ENCODE results near the gene FAM9C. TPM values are rescaled to one million over a fixed set of nuclear protein-coding genes. Genes with fewer than 3 reads are reported as not detected.
A peak's percentile ranks its signal among the peaks of the same experiment; 100 is the strongest.
"Not testable (repeated sequence)": the region's sequence is repeated elsewhere in the genome, so short reads cannot be mapped to it uniquely, and the experiment has no call there.

The FAM9C gene
- total and polyA plus RNA-seq, 5 donors, result 0.02 TPM; not detected in 4

DNA sequence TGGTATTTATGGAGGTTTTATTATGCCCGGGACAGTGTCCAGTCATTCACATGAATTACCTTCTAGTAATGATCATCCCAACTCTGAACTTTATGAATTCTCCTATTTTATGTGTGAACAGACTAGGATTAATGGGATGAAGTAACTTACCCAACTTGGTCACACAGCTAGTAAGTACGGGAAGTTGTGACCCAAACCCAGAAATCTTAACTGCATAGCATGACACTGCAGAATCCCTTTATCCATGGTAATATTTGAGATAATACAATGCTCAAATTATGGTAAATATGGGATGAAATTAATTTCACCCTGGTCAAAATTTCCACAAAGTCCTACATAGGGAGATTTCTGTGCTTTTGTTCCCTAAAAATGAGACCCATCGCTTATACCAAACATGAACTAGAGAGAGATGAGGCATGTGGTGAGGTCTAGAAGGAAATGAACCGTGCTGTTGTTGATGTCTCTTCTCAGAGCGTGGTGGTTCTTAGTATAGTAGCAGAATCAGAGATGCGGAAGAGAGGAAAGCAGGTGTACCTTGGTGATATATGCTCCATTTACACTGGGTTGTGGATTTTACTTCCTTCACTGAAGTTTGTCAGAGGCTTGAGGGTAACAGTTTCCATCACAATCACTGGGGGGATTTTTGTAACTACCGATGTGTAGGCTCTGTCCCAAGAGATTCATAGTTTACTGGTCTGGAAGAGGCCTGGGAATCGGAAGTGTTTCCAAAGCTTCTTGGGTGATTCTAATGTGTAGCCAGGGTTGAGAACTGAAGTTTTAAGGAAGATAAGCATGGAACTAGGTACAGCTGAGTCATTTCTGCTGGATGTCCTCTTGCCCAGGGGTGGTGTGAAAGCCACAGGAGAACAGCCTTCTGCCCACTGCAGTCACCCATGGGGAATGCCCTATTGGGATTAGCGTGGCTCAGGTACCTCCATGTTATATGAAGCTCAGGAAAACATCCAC lies 30.2 kb upstream of the FAM9C start:
- no peak for DNase-seq
- Histone ChIP-seq H3K27ac (ENCODE audit: low read length) (no peak overlapping the region), H3K4me1 (ENCODE audit: control insufficient read depth, insufficient read depth, low read length) (peaks cover 3% of the 10 kb centered on the region), H3K9me3 (ENCODE audit: control insufficient read depth, low read length) (no peaks in the 10 kb centered on the region), H3K4me3 (ENCODE audit: low read length) (no peak overlapping the region), H3K27me3 (ENCODE audit: control insufficient read depth, insufficient read depth) (no peaks in the 10 kb centered on the region)
- ATAC-seq, result no peak
- intact Hi-C loops (cut with DNase I), result no loop called here
- WGBS, result 89% methylated on average over 9 of the region's 9 CpGs

GRCh38 chrX:13069771-13070416 lies 25.5 kb upstream of the FAM9C start:
- H3K27ac ChIP-seq (ENCODE audit: low read length), result no peak overlapping the region
- no peaks in the 10 kb centered on the region for H3K27me3 ChIP-seq (ENCODE audit: control insufficient read depth, insufficient read depth)
- intact Hi-C loops (cut with DNase I), result no loop called here
- no peak overlapping the region for H3K4me3 ChIP-seq (ENCODE audit: low read length)
- H3K4me1 ChIP-seq (ENCODE audit: control insufficient read depth, insufficient read depth, low read length), result no peaks in the 10 kb centered on the region
- DNase-seq (no peak), ATAC-seq (no peak)
- no peaks in the 10 kb centered on the region for H3K9me3 ChIP-seq (ENCODE audit: control insufficient read depth, low read length)
- WGBS, result 76% methylated on average over 3 of the region's 3 CpGs

- ATAC-seq, result no peak
- Histone ChIP-seq H3K27me3 (ENCODE audit: control insufficient read depth, insufficient read depth) (no peaks in the 10 kb centered on the region), H3K4me3 (ENCODE audit: low read length) (no peak overlapping the region), H3K9me3 (ENCODE audit: control insufficient read depth, low read length) (no peaks in the 10 kb centered on the region), H3K4me1 (ENCODE audit: control insufficient read depth, insufficient read depth, low read length) (no peaks in the 10 kb centered on the region), H3K27ac (ENCODE audit: low read length) (no peak overlapping the region)
- 88% methylated on average over 1 of the region's 1 CpG for WGBS
- intact Hi-C loops (cut with DNase I), result no loop called here
- DNase-seq, result no peak
Measured at GRCh38 chrX:13068651-13069050, 24.2 kb upstream of the FAM9C start.

DNA sequence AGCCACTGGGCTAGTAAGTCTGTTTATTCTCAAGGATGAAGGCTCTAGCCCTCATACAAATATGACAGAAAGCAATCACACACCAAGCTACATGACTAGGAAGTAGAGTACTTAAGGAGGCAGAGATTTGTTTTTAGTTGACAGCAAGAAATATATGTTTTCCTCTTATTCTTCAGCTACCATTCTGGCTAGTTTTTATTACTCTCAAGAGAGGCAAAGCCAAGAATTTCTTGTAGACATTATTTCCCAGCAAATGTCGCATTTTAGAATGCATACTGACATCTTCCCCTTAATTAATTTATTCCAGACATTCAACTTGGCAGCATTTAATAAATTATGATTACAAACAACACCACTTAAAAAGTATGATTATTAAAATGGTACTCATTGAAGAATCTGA lies 23.4 kb upstream of the FAM9C start:
- Histone ChIP-seq H3K4me3 (ENCODE audit: low read length) (no peak overlapping the region), H3K4me1 (ENCODE audit: control insufficient read depth, insufficient read depth, low read length) (no peaks in the 10 kb centered on the region), H3K9me3 (ENCODE audit: control insufficient read depth, low read length) (no peaks in the 10 kb centered on the region), H3K27ac (ENCODE audit: low read length) (no peak overlapping the region), H3K27me3 (ENCODE audit: control insufficient read depth, insufficient read depth) (no peaks in the 10 kb centered on the region)
- WGBS, result 92% methylated on average over 1 of the region's 1 CpG
- ATAC-seq (no peak), DNase-seq (no peak)
- intact Hi-C loops (cut with DNase I), result no loop called here

DNA sequence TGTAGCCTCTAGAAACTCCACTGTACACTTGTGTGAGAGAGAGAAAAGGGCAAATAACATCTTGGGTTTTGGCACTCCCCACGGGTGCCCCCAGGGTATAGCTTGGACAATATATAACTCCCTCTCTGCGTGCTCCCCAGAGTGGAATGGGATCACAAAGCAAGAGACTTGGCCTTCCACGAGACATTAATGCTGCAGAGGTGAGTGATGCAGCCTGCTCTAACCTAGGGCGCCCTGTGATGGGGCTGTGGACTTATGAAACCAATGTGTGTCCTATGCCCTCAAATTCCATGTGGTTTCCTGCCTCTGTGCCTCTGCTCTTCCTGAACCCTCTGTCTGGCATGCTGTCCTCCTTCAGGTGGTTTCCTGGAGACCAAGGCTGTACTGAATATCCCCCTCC lies 22.0 kb upstream of the FAM9C start:
- WGBS, result 91% methylated on average over 4 of the region's 4 CpGs
- Histone ChIP-seq H3K4me3 (ENCODE audit: low read length) (no peak overlapping the region), H3K9me3 (ENCODE audit: control insufficient read depth, low read length) (no peaks in the 10 kb centered on the region), H3K27ac (ENCODE audit: low read length) (no peak overlapping the region), H3K4me1 (ENCODE audit: control insufficient read depth, insufficient read depth, low read length) (no peaks in the 10 kb centered on the region), H3K27me3 (ENCODE audit: control insufficient read depth, insufficient read depth) (no peaks in the 10 kb centered on the region)
- intact Hi-C loops (cut with DNase I), result no loop called here
- no peak for ATAC-seq
- DNase-seq, result no peak

GRCh38 chrX:13064599-13065143 lies 20.3 kb upstream of the FAM9C start:
- H3K9me3 ChIP-seq (ENCODE audit: control insufficient read depth, low read length), result no peaks in the 10 kb centered on the region
- no peak overlapping the region for H3K27ac ChIP-seq (ENCODE audit: low read length)

DNA sequence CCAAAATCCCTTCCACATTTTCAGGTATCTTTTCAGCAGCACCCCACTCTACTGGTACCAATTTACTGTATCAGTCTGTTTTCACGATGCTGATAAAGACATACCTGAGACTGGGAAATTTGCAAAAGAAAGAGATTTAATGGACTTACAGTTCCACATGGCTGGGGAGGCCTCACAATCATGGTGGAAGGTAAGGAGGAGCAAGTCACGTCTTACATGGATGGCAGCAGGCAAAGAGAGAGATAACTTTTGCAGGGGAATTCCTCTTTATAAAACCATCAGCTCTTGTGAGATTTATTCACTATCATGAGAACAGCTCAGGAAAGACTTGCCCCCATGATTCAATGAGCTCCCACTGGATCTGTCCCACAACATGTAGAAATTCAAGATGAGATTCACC lies 18.7 kb upstream of the FAM9C start:
- H3K4me1 ChIP-seq (ENCODE audit: control insufficient read depth, insufficient read depth, low read length); H3K27me3 ChIP-seq (ENCODE audit: control insufficient read depth, insufficient read depth); H3K27ac ChIP-seq (ENCODE audit: low read length); H3K9me3 ChIP-seq (ENCODE audit: control insufficient read depth, low read length); ATAC-seq; H3K4me3 ChIP-seq (ENCODE audit: low read length); intact Hi-C loops (cut with DNase I); DNase-seq: not testable (repeated sequence)
- WGBS, result 96% methylated on average over 2 of the region's 2 CpGs

More at GRCh38 chrX:13064599-13065143, 20.3 kb upstream of the FAM9C start:
- H3K4me3 ChIP-seq (ENCODE audit: low read length), result no peak overlapping the region
- intact Hi-C loops (cut with DNase I), result no loop called here
- DNase-seq, result peak in 1 of 3 donors; percentile 56
- no peaks in the 10 kb centered on the region for H3K27me3 ChIP-seq (ENCODE audit: control insufficient read depth, insufficient read depth)
- no peaks in the 10 kb centered on the region for H3K4me1 ChIP-seq (ENCODE audit: control insufficient read depth, insufficient read depth, low read length)
- ATAC-seq, result peak; percentile 70 to 81
- 50% methylated on average over 2 of the region's 2 CpGs for WGBS

DNA sequence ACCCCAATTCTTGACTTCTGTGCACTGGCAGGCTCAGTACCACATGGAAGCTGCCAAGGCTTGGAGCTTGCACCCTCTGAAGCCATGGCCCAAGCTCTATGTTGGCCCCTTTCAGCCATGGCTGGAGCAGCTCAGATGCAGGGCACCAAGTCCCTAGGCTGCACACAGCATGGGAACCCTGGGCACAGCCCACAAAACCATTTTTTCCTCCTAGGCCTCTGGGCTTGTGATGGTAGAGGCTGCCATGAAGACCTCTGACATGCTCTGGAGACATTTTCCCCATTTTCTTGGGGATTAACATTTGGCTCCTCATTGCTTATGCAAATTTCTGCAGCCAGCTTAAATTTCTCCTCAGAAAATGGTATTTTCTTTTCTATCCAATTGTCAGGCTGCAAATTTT lies 17.9 kb upstream of the FAM9C start:
- H3K27me3 ChIP-seq (ENCODE audit: control insufficient read depth, insufficient read depth); H3K27ac ChIP-seq (ENCODE audit: low read length); H3K4me3 ChIP-seq (ENCODE audit: low read length); intact Hi-C loops (cut with DNase I); DNase-seq; H3K9me3 ChIP-seq (ENCODE audit: control insufficient read depth, low read length); ATAC-seq; H3K4me1 ChIP-seq (ENCODE audit: control insufficient read depth, insufficient read depth, low read length): not testable (repeated sequence)

- intact Hi-C loops (cut with DNase I), result not testable (repeated sequence)
Measured at GRCh38 chrX:13061215-13061708, 16.8 kb upstream of the FAM9C start.

DNA sequence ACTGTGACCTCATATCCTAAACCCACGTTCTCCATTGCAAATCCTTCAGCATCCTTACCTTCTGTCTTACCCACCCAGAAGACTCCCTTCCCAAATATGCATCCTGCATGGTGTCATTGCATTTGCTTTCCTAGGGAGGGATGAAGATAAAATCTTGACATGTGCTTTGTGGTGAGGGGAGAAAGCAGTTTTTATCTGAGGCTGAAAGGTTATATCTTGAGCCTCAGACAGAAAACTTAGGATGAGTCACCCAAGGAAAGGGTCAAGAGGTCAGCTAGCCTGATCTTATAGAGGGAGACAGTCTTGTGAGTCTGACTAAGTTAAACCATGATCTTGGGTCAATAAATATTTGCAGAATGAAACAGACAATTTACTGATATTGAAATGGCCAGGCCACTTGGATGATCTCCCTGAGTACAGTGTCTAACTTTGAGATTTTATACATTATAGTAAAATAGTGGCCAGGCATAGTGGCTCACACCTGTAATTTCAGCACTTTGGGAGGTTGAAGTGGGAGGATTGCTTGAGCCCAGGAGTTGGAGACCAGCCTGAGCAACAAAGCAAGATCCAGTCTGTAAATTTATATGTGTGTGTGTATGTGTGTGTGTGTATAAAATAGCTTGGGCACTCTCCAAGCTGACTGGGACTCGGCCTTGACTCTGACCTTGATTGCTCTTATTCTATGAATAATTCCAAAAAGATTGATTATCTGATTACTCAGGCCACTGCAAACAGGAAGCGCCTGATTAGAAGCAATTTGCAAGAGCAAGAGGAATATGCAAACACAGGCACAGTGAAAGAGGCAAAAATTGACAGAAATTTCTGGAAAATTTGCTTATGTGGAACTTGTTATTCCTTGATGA lies 15.4 kb upstream of the FAM9C start:
- intact Hi-C loops (cut with DNase I), result no loop called here
- 74% methylated on average over 3 of the region's 3 CpGs for WGBS

More at GRCh38 chrX:13061215-13061708, 16.8 kb upstream of the FAM9C start:
- not testable (repeated sequence) for H3K27me3 ChIP-seq (ENCODE audit: control insufficient read depth, insufficient read depth); DNase-seq; H3K4me1 ChIP-seq (ENCODE audit: control insufficient read depth, insufficient read depth, low read length); H3K27ac ChIP-seq (ENCODE audit: low read length); H3K4me3 ChIP-seq (ENCODE audit: low read length); H3K9me3 ChIP-seq (ENCODE audit: control insufficient read depth, low read length); ATAC-seq
- 95% methylated on average over 4 of the region's 4 CpGs for WGBS

More for the DNA sequence above, 15.4 kb upstream of the FAM9C start:
- H3K4me3 ChIP-seq (ENCODE audit: low read length), result no peak overlapping the region
- DNase-seq, result no peak
- no peaks in the 10 kb centered on the region for H3K27me3 ChIP-seq (ENCODE audit: control insufficient read depth, insufficient read depth)
- no peak overlapping the region for H3K27ac ChIP-seq (ENCODE audit: low read length)
- peaks cover 2% of the 10 kb centered on the region for H3K4me1 ChIP-seq (ENCODE audit: control insufficient read depth, insufficient read depth, low read length)
- no peaks in the 10 kb centered on the region for H3K9me3 ChIP-seq (ENCODE audit: control insufficient read depth, low read length)
- no peak for ATAC-seq

Measured in right cardiac atrium (tissue), 5 donors.